HEK293 (cell line): Measurements from ENCODE around the gene VPS35L.

Experiments
- CTCF ChIA-PET: fragments of 350-600 bp; formaldehyde crosslinking; extraction: SDS; loops from one replicate; lab custom pipeline; 2021; ENCODE audit warnings: antibody characterized with exemption; lab: Yijun Ruan, JAX
- POLR2A ChIA-PET: fragments of 300-600 bp; formaldehyde crosslinking; extraction: SDS; loops from one replicate; lab custom pipeline; 2020; ENCODE audit warnings: antibody characterized with exemption, inconsistent platforms; lab: Yijun Ruan, JAX
- H3K27ac ChIP-seq: fragments of 200-500 bp; sonication (Bioruptor generic); 2 replicates; pipeline ENCODE4 v1.5.1; 2014; ENCODE audit warnings: low read depth, low read length, control low read depth, inconsistent platforms; ENCODE audit errors: extremely low read depth
- H3K36me3 ChIP-seq, 2 experiments: fragments of 200-500 bp in 1 of 2; sonication (Bioruptor generic) in 1 of 2; 1 replicate in 1 of 2; 2 replicates in 1 of 2; pipeline ENCODE4 v1.5.1; 2014 to 2017; ENCODE audit warnings: inconsistent platforms in 2 of 2, low read length in 2 of 2; ENCODE audit not compliant: control insufficient read depth in 2 of 2, insufficient read depth in 1 of 2
- H3K4me1 ChIP-seq: fragments of 200-500 bp; sonication (Bioruptor generic); 2 replicates; pipeline ENCODE4 v1.5.1; 2014; ENCODE audit warnings: mild to moderate bottlenecking, low read length, inconsistent platforms; ENCODE audit not compliant: control insufficient read depth, insufficient read depth
- H3K4me3 ChIP-seq: 2 replicates; pipeline ENCODE4 v1.5.1; 2011; ENCODE audit warnings: low read depth, mild to moderate bottlenecking, control low read depth, low read length, moderate library complexity
- H3K9me3 ChIP-seq: fragments of 200-500 bp; sonication (Bioruptor generic); 2 replicates; pipeline ENCODE4 v1.5.1; 2014; ENCODE audit warnings: low read depth, low read length, inconsistent platforms; ENCODE audit not compliant: control insufficient read depth, insufficient read depth
- IKZF3 ChIP-seq: fragments of 450-650 bp; IDR thresholded peaks from 2 replicates; pipeline ENCODE4 v1.5.0; 2018; ENCODE audit warnings: missing biosample characterization, mild to moderate bottlenecking, missing genetic modification characterization, moderate library complexity
- INSM2 ChIP-seq: fragments of 450-650 bp; formaldehyde crosslinking; IDR thresholded peaks from 2 replicates; pipeline ENCODE4 v1.5.1; 2016; ENCODE audit warnings: missing biosample characterization, missing genetic modification characterization
- PRDM10 ChIP-seq: fragments of 450-650 bp; formaldehyde crosslinking; IDR thresholded peaks from 2 replicates; pipeline ENCODE4 v1.5.1; 2016; ENCODE audit warnings: missing biosample characterization, missing genetic modification characterization
- REPIN1 ChIP-seq: fragments of 450-650 bp; formaldehyde crosslinking; IDR thresholded peaks from 2 replicates; pipeline ENCODE4 v1.5.1; 2017; ENCODE audit warnings: missing biosample characterization, missing genetic modification characterization, low read depth
- ZBTB49 ChIP-seq: fragments of 450-650 bp; formaldehyde crosslinking; IDR thresholded peaks from 2 replicates; pipeline ENCODE4 v1.5.1; 2016; ENCODE audit warnings: missing biosample characterization, missing genetic modification characterization, low read depth
- ZFP37 ChIP-seq: fragments of 450-650 bp; formaldehyde crosslinking; IDR thresholded peaks from 2 replicates; pipeline ENCODE4 v1.5.1; 2016; ENCODE audit warnings: missing biosample characterization, missing genetic modification characterization
- ZNF140 ChIP-seq: fragments of 450-650 bp; formaldehyde crosslinking; IDR thresholded peaks from 2 replicates; pipeline ENCODE4 v1.5.1; 2016; ENCODE audit warnings: missing biosample characterization, missing genetic modification characterization
- ZNF394 ChIP-seq: fragments of 450-650 bp; formaldehyde crosslinking; IDR thresholded peaks from 2 replicates; pipeline ENCODE4 v1.5.1; 2016; ENCODE audit warnings: missing biosample characterization, missing genetic modification characterization, mild to moderate bottlenecking, moderate library complexity, borderline replicate concordance
- ZNF398 ChIP-seq: fragments of 450-650 bp; formaldehyde crosslinking; IDR thresholded peaks from 2 replicates; pipeline ENCODE4 v1.5.1; 2017; ENCODE audit warnings: missing biosample characterization, missing genetic modification characterization
- ZNF521 ChIP-seq: fragments of 450-650 bp; formaldehyde crosslinking; IDR thresholded peaks from 2 replicates; pipeline ENCODE4 v1.5.1; 2017; ENCODE audit warnings: missing biosample characterization, mild to moderate bottlenecking, missing genetic modification characterization
- ZNF558 ChIP-seq: fragments of 450-650 bp; formaldehyde crosslinking; IDR thresholded peaks from 2 replicates; pipeline ENCODE4 v1.5.1; 2016; ENCODE audit warnings: missing biosample characterization, missing genetic modification characterization
- ZNF677 ChIP-seq: fragments of 450-650 bp; IDR thresholded peaks from 2 replicates; pipeline ENCODE4 v1.5.0; 2018; ENCODE audit warnings: missing biosample characterization, mild to moderate bottlenecking, missing genetic modification characterization, moderate library complexity
- ZSCAN30 ChIP-seq: fragments of 450-650 bp; IDR thresholded peaks from 2 replicates; pipeline ENCODE4 v1.5.1; 2018; ENCODE audit warnings: missing biosample characterization, mild to moderate bottlenecking, missing genetic modification characterization, moderate library complexity

VPS35L gene

GRCh38 chr16:19735074-19735867 is 179.8 kb downstream of the VPS35L start:
- CTCF ChIA-PET = interaction anchor here (0.7 to 1.2 kb wide), 2 partner anchors 172 to 182 kb away, joined by 3 read pairs; no protein-coding TSS in a partner anchor
- TF ChIP-seq ZNF677 (tag by site-specific recombination) (no peak), INSM2 (tag by site-specific recombination) (no peak), ZNF394 (no peak), ZNF398 (tag by site-specific recombination) (no peak)
- Histone ChIP-seq H3K36me3 (peaks cover 0 to 6% of the 10 kb centered on the region in 2 experiments; a peak in 2 of 3 replicates), H3K4me3 (no peak overlapping the region), H3K9me3 (no peaks in the 10 kb centered on the region), H3K27ac (no peak overlapping the region), H3K4me1 (no peaks in the 10 kb centered on the region)
- POLR2A ChIA-PET = no interaction called here

GRCh38 chr16:19737306-19738038 is 182.0 kb downstream of the VPS35L start:
- H3K27ac ChIP-seq = no peak overlapping the region

GRCh38 chr16:19741354-19741753 is 185.9 kb downstream of the VPS35L start:
- peaks cover 0 to 1% of the 10 kb centered on the region in 2 experiments; a peak in 1 of 3 replicates for H3K36me3 ChIP-seq
- H3K4me3 ChIP-seq = no peak overlapping the region
- POLR2A ChIA-PET = no interaction called here
- no peak overlapping the region for H3K27ac ChIP-seq
- H3K9me3 ChIP-seq = no peaks in the 10 kb centered on the region
- CTCF ChIA-PET = no interaction called here
- no peaks in the 10 kb centered on the region for H3K4me1 ChIP-seq
- no peak for TF ChIP-seq ZBTB49
- TF ChIP-seq ZSCAN30 (tag by site-specific recombination) = no peak
- no peak for TF ChIP-seq REPIN1
- no peak for TF ChIP-seq IKZF3 (tag by site-specific recombination)
- no peak for TF ChIP-seq ZNF521 (tag by site-specific recombination)
- no peak for TF ChIP-seq ZNF140 (tag by site-specific recombination)
- TF ChIP-seq ZFP37 (tag by site-specific recombination) = no peak

More at GRCh38 chr16:19737306-19738038, 182.0 kb downstream of the VPS35L start:
- Histone ChIP-seq H3K4me1 (no peaks in the 10 kb centered on the region), H3K9me3 (no peaks in the 10 kb centered on the region), H3K36me3 (peaks cover 0 to 6% of the 10 kb centered on the region in 2 experiments; a peak in 2 of 3 replicates), H3K4me3 (no peak overlapping the region)
- ChIA-PET POLR2A (no interaction called here), CTCF (no interaction called here)
- no peak for TF ChIP-seq ZNF558 (tag by site-specific recombination)
- TF ChIP-seq PRDM10 = 0 out of 2 replicates have a peak, but pooled peaks have one; percentile 15
